GM12891 (cell line): Measurements from ENCODE around the gene B3GALT4.

ENCODE experiments used
- POLR2A ChIP-seq: IDR thresholded peaks from 2 replicates; pipeline ENCODE4 v1.6.1; 2011; ENCODE audit warnings: low read depth, low read length, control low read depth
- TAF1 ChIP-seq: IDR thresholded peaks from 2 replicates; pipeline ENCODE4 v1.6.1; 2011; ENCODE audit warnings: low read depth, low read length, control low read depth

DNA sequence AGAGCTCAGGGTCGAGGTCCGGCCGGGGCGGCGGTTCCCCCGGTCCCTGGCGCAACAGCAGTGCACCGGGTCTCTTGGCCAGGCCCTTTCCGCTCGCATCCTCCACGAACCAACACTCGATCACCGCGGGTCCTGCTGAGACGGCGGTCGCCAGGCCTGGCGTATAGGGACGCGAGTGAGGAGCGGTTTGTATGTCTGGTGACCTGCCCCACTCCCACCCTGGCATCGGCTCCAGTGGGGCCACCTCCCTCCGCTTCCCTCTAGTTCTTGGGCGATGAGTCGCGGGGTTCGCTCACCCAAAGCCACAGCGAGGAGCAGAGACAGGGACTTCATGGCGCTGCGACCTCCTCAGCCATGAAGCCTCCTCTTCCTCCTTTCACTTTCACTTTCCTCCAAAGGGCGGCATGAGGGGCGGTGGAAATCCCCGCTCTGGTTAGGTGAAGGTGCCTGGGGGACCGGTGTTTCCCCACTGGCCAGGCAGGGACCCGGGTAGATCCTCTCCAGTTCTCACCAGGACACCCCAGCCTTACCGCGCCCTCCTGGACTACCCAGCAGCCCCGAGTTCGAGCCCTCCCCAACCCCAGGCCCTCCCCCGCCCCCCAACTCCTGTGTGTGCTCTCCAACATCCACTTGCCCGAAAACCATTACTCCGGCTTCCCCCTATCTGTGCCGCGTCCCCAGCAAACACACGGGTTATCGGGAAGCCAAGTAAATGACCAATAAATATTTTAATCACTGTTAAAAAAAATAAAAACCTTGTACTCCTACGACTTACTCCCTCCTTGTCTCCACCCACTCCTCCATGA, 37.0 kb downstream of the B3GALT4 start, which contains the start of gene TAPBP:
- peak; percentile 86 for TF ChIP-seq TAF1
- TF ChIP-seq POLR2A: peak; percentile 86
